GM12801 (cell line): ENCODE results near the gene ARHGAP29.

ENCODE experiments used
- CTCF ChIP-seq: IDR thresholded peaks from one replicate; pipeline ENCODE4 v1.5.1; 2011; ENCODE audit warnings: control low read depth; ENCODE audit not compliant: insufficient read length; ENCODE audit errors: extremely low read depth

Gene ARHGAP29

GRCh38 chr1:94271373-94271772 lies 34.0 kb upstream of the ARHGAP29 start:
- TF ChIP-seq CTCF: no peak

GRCh38 chr1:94270801-94271203 lies 33.4 kb upstream of the ARHGAP29 start:
- no peak for TF ChIP-seq CTCF

GRCh38 chr1:94269921-94270320 lies 32.5 kb upstream of the ARHGAP29 start:
- no peak for TF ChIP-seq CTCF

GRCh38 chr1:94265906-94266305 lies 28.5 kb upstream of the ARHGAP29 start:
- TF ChIP-seq CTCF: no peak

GRCh38 chr1:94265011-94265422 lies 27.6 kb upstream of the ARHGAP29 start:
- TF ChIP-seq CTCF: no peak

GRCh38 chr1:94260635-94261387 lies 23.4 kb upstream of the ARHGAP29 start:
- TF ChIP-seq CTCF: no peak

GRCh38 chr1:94259635-94260289 lies 22.4 kb upstream of the ARHGAP29 start:
- no peak for TF ChIP-seq CTCF
